Measurements from ENCODE around the gene CARD11.

Gene CARD11

GRCh38 chr7:2903682-2904162 is 139.9 kb downstream of the CARD11 start:
- no peak overlapping the region for H3K9ac ChIP-seq (ENCODE audit: low read length)
- H3K18ac ChIP-seq (ENCODE audit: low read length), result no peak overlapping the region
- no peak for DNase-seq
- no CpG with 5 or more reads among the region's 15 CpGs for WGBS (ENCODE audit: extremely low coverage, insufficient coverage, low lambda C conversion rate)
- no peak overlapping the region for H4K5ac ChIP-seq (ENCODE audit: low read length)
- no peaks in the 10 kb centered on the region for H3K4me1 ChIP-seq (ENCODE audit: control insufficient read depth, low read depth, low read length)
- H3K4me3 ChIP-seq (ENCODE audit: low read length), result no peak overlapping the region
- no peaks in the 10 kb centered on the region for H3K36me3 ChIP-seq (ENCODE audit: control insufficient read depth, insufficient read depth, low read length)
- H3K56ac ChIP-seq (ENCODE audit: low read length), result no peak overlapping the region
- H2AK5ac ChIP-seq (ENCODE audit: low read length), result no peak overlapping the region
- no peak overlapping the region for H2BK120ac ChIP-seq (ENCODE audit: low read depth, low read length)
- no peaks in the 10 kb centered on the region for H3K79me2 ChIP-seq (ENCODE audit: control insufficient read depth, insufficient read depth, low read length)
- no peak overlapping the region for H2BK5ac ChIP-seq (ENCODE audit: low read length)
- no peaks in the 10 kb centered on the region for H3K79me1 ChIP-seq (ENCODE audit: low read length)
- no peak overlapping the region for H3K4me2 ChIP-seq (ENCODE audit: low read length)
- H3K4ac ChIP-seq (ENCODE audit: low read depth, low read length), result no peak overlapping the region
- no peak overlapping the region for H2BK15ac ChIP-seq (replicated peaks; ENCODE audit: low read depth)
- H4K8ac ChIP-seq (ENCODE audit: low read depth, low read length), result no peak overlapping the region
- no peak overlapping the region for H3K27ac ChIP-seq (ENCODE audit: low read depth, low read length)
- no peak overlapping the region for H3K23ac ChIP-seq (ENCODE audit: low read length)
- H3K27me3 ChIP-seq (ENCODE audit: insufficient read depth, low read length, poor library complexity), result no peaks in the 10 kb centered on the region

GRCh38 chr7:2897023-2897422 is 146.6 kb downstream of the CARD11 start:
- Histone ChIP-seq H3K4ac (ENCODE audit: low read depth, low read length) (no peak overlapping the region), H3K79me1 (ENCODE audit: low read length) (no peaks in the 10 kb centered on the region), H3K9ac (ENCODE audit: low read length) (no peak overlapping the region), H2AK5ac (ENCODE audit: low read length) (no peak overlapping the region), H2BK5ac (ENCODE audit: low read length) (no peak overlapping the region), H2BK15ac (replicated peaks; ENCODE audit: low read depth) (no peak overlapping the region), H3K4me2 (ENCODE audit: low read length) (no peak overlapping the region), H3K56ac (ENCODE audit: low read length) (no peak overlapping the region), H3K4me3 (ENCODE audit: low read length) (no peak overlapping the region), H3K27me3 (ENCODE audit: insufficient read depth, low read length, poor library complexity) (no peaks in the 10 kb centered on the region), H4K8ac (ENCODE audit: low read depth, low read length) (no peak overlapping the region), H2BK120ac (ENCODE audit: low read depth, low read length) (no peak overlapping the region), H4K5ac (ENCODE audit: low read length) (no peak overlapping the region), H3K36me3 (ENCODE audit: control insufficient read depth, insufficient read depth, low read length) (no peaks in the 10 kb centered on the region), H3K79me2 (ENCODE audit: control insufficient read depth, insufficient read depth, low read length) (no peaks in the 10 kb centered on the region), H3K4me1 (ENCODE audit: control insufficient read depth, low read depth, low read length) (no peaks in the 10 kb centered on the region), H3K18ac (ENCODE audit: low read length) (no peak overlapping the region), H3K23ac (ENCODE audit: low read length) (no peak overlapping the region), H3K27ac (ENCODE audit: low read depth, low read length) (no peak overlapping the region)
- peak; percentile 18 for DNase-seq
- no CpG with 5 or more reads among the region's 13 CpGs for WGBS (ENCODE audit: extremely low coverage, insufficient coverage, low lambda C conversion rate)

- Histone ChIP-seq H3K36me3 (ENCODE audit: control insufficient read depth, insufficient read depth, low read length) (no peaks in the 10 kb centered on the region), H3K27ac (ENCODE audit: low read depth, low read length) (no peak overlapping the region), H3K4me1 (ENCODE audit: control insufficient read depth, low read depth, low read length) (no peaks in the 10 kb centered on the region), H4K8ac (ENCODE audit: low read depth, low read length) (no peak overlapping the region), H3K27me3 (ENCODE audit: insufficient read depth, low read length, poor library complexity) (no peaks in the 10 kb centered on the region), H3K56ac (ENCODE audit: low read length) (no peak overlapping the region), H3K18ac (ENCODE audit: low read length) (no peak overlapping the region), H3K4me3 (ENCODE audit: low read length) (no peak overlapping the region), H2BK120ac (ENCODE audit: low read depth, low read length) (no peak overlapping the region), H3K79me2 (ENCODE audit: control insufficient read depth, insufficient read depth, low read length) (no peaks in the 10 kb centered on the region), H2BK5ac (ENCODE audit: low read length) (no peak overlapping the region), H3K4me2 (ENCODE audit: low read length) (no peak overlapping the region), H3K9ac (ENCODE audit: low read length) (no peak overlapping the region), H2AK5ac (ENCODE audit: low read length) (no peak overlapping the region), H4K5ac (ENCODE audit: low read length) (no peak overlapping the region), H3K4ac (ENCODE audit: low read depth, low read length) (no peak overlapping the region), H3K23ac (ENCODE audit: low read length) (no peak overlapping the region), H3K79me1 (ENCODE audit: low read length) (no peaks in the 10 kb centered on the region), H2BK15ac (replicated peaks; ENCODE audit: low read depth) (no peak overlapping the region)
- no peak for DNase-seq
- no CpG with 5 or more reads among the region's 10 CpGs for WGBS (ENCODE audit: extremely low coverage, insufficient coverage, low lambda C conversion rate)
These were observed 147.5 kb downstream of the CARD11 start for GRCh38 chr7:2896131-2896530.

GRCh38 chr7:2894118-2894940 is 149.3 kb downstream of the CARD11 start:
- no peaks in the 10 kb centered on the region for H3K79me1 ChIP-seq (ENCODE audit: low read length)
- no peak overlapping the region for H3K18ac ChIP-seq (ENCODE audit: low read length)
- no peak overlapping the region for H2BK120ac ChIP-seq (ENCODE audit: low read depth, low read length)
- H3K4me1 ChIP-seq (ENCODE audit: control insufficient read depth, low read depth, low read length), result no peaks in the 10 kb centered on the region
- no peak overlapping the region for H3K4me2 ChIP-seq (ENCODE audit: low read length)
- H3K36me3 ChIP-seq (ENCODE audit: control insufficient read depth, insufficient read depth, low read length), result no peaks in the 10 kb centered on the region
- no peak overlapping the region for H3K56ac ChIP-seq (ENCODE audit: low read length)
- H4K8ac ChIP-seq (ENCODE audit: low read depth, low read length), result no peak overlapping the region
- no peak overlapping the region for H3K23ac ChIP-seq (ENCODE audit: low read length)
- no peaks in the 10 kb centered on the region for H3K27me3 ChIP-seq (ENCODE audit: insufficient read depth, low read length, poor library complexity)
- H3K4me3 ChIP-seq (ENCODE audit: low read length), result no peak overlapping the region
- H3K9ac ChIP-seq (ENCODE audit: low read length), result no peak overlapping the region
- H3K4ac ChIP-seq (ENCODE audit: low read depth, low read length), result no peak overlapping the region
- H3K27ac ChIP-seq (ENCODE audit: low read depth, low read length), result no peak overlapping the region
- H3K79me2 ChIP-seq (ENCODE audit: control insufficient read depth, insufficient read depth, low read length), result no peaks in the 10 kb centered on the region
- no peak for DNase-seq
- no CpG with 5 or more reads among the region's 17 CpGs for WGBS (ENCODE audit: extremely low coverage, insufficient coverage, low lambda C conversion rate)
- H2AK5ac ChIP-seq (ENCODE audit: low read length), result no peak overlapping the region
- H2BK15ac ChIP-seq (replicated peaks; ENCODE audit: low read depth), result no peak overlapping the region
- no peak overlapping the region for H2BK5ac ChIP-seq (ENCODE audit: low read length)
- no peak overlapping the region for H4K5ac ChIP-seq (ENCODE audit: low read length)

- H3K27me3 ChIP-seq (ENCODE audit: insufficient read depth, low read length, poor library complexity), result no peaks in the 10 kb centered on the region
- no peak overlapping the region for H3K9ac ChIP-seq (ENCODE audit: low read length)
- H2BK15ac ChIP-seq (replicated peaks; ENCODE audit: low read depth), result no peak overlapping the region
- no peaks in the 10 kb centered on the region for H3K36me3 ChIP-seq (ENCODE audit: control insufficient read depth, insufficient read depth, low read length)
- no peak overlapping the region for H3K23ac ChIP-seq (ENCODE audit: low read length)
- DNase-seq, result no peak
- H3K79me1 ChIP-seq (ENCODE audit: low read length), result no peaks in the 10 kb centered on the region
- no peak overlapping the region for H3K4ac ChIP-seq (ENCODE audit: low read depth, low read length)
- H3K79me2 ChIP-seq (ENCODE audit: control insufficient read depth, insufficient read depth, low read length), result no peaks in the 10 kb centered on the region
- no peak overlapping the region for H4K5ac ChIP-seq (ENCODE audit: low read length)
- H2BK5ac ChIP-seq (ENCODE audit: low read length), result no peak overlapping the region
- H3K18ac ChIP-seq (ENCODE audit: low read length), result no peak overlapping the region
- no peaks in the 10 kb centered on the region for H3K4me1 ChIP-seq (ENCODE audit: control insufficient read depth, low read depth, low read length)
- H3K56ac ChIP-seq (ENCODE audit: low read length), result no peak overlapping the region
- no CpG with 5 or more reads among the region's 9 CpGs for WGBS (ENCODE audit: extremely low coverage, insufficient coverage, low lambda C conversion rate)
- H4K8ac ChIP-seq (ENCODE audit: low read depth, low read length), result no peak overlapping the region
- H2AK5ac ChIP-seq (ENCODE audit: low read length), result no peak overlapping the region
- no peak overlapping the region for H3K4me3 ChIP-seq (ENCODE audit: low read length)
- H2BK120ac ChIP-seq (ENCODE audit: low read depth, low read length), result no peak overlapping the region
- H3K27ac ChIP-seq (ENCODE audit: low read depth, low read length), result no peak overlapping the region
- H3K4me2 ChIP-seq (ENCODE audit: low read length), result no peak overlapping the region
These were observed 150.2 kb downstream of the CARD11 start for GRCh38 chr7:2893411-2893861.
